Measurements from ENCODE around the gene SDK1. TPM values are rescaled to one million over a fixed set of nuclear protein-coding genes. Genes with fewer than 3 reads are reported as not detected.

SDK1 gene
- total RNA-seq, 2 donors from 2014 or later = 4.8 to 13.2 TPM

DNA sequence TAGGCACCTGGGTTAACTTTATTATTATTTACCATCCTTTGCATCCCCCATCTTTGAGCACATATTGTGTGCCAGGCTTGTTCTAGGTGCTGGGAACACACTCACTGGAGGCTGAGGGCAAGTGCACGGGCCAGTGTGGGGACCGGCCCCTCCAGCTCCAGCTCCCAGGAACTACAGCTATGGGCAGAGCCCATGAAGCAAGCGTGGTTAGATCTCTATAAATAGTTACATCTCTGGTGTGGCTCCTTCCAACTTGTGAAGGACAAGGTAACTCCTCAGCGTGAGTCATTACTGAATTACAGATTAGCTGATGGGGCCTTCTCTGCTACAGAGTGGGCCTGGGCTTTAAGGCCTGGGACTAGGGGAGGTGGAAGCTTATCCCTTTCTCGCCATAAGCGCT is 583.5 kb downstream of the SDK1 start:
- no peak for TF ChIP-seq POLR2A (IDR thresholded peaks at IDR 0.05)
- TF ChIP-seq, protein P1, sequence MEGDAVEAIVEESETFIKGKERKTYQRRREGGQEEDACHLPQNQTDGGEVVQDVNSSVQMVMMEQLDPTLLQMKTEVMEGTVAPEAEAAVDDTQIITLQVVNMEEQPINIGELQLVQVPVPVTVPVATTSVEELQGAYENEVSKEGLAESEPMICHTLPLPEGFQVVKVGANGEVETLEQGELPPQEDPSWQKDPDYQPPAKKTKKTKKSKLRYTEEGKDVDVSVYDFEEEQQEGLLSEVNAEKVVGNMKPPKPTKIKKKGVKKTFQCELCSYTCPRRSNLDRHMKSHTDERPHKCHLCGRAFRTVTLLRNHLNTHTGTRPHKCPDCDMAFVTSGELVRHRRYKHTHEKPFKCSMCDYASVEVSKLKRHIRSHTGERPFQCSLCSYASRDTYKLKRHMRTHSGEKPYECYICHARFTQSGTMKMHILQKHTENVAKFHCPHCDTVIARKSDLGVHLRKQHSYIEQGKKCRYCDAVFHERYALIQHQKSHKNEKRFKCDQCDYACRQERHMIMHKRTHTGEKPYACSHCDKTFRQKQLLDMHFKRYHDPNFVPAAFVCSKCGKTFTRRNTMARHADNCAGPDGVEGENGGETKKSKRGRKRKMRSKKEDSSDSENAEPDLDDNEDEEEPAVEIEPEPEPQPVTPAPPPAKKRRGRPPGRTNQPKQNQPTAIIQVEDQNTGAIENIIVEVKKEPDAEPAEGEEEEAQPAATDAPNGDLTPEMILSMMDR (IDR thresholded peaks at IDR 0.05) = no peak
- TF ChIP-seq POLR2AphosphoS5 (IDR thresholded peaks at IDR 0.05) = no peak
- Histone ChIP-seq H3K27me3 (replicated peaks; ENCODE audit: insufficient read depth) (no peaks in the 10 kb centered on the region), H3K4me3 (no peak overlapping the region), H3K27ac (no peak overlapping the region), H3K4me1 (replicated peaks) (no peaks in the 10 kb centered on the region), H3K36me3 (no peaks in the 10 kb centered on the region), H3K9me3 (no peaks in the 10 kb centered on the region)
- intact Hi-C loops (cut with DNase I) = no loop called here
- 98% methylated on average over 6 of the region's 6 CpGs for WGBS
- no peak for DNase-seq (ENCODE audit: low spot score)

DNA sequence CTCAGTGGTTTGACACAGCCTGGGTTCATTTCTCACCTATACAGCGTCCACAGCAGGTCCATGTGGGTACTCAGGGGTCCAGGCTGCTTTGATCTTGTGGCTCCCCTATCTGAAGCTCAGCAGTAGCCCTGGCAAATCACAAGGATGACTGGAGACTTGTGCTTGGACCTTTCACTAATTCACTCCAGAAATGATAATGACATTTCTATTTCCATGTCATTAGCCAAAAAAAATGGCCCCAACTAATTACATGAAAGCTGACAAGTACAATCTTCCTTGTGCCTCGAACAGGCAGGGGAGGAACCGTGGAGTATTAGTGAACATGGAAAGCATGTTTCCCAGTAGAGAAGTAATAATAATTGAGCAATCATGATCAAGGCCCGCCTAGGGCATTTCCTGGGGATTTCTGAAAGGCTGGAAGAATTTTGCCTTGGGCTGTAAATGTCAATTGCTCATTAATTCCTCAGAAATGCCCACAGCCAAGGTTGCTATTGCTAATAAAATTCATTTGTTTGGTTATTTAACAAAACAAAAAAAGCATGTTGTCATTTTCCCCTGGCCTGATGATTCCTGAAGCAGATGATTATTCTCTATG is 586.1 kb downstream of the SDK1 start:
- WGBS = 79% methylated on average over 4 of the region's 4 CpGs
- no peaks in the 10 kb centered on the region for H3K4me1 ChIP-seq (replicated peaks)
- H3K27me3 ChIP-seq (replicated peaks; ENCODE audit: insufficient read depth) = no peaks in the 10 kb centered on the region
- H3K4me3 ChIP-seq = no peak overlapping the region
- no peaks in the 10 kb centered on the region for H3K9me3 ChIP-seq
- TF ChIP-seq POLR2A (IDR thresholded peaks at IDR 0.05) = no peak
- TF ChIP-seq, protein P1 (IDR thresholded peaks at IDR 0.05) = no peak
- TF ChIP-seq POLR2AphosphoS5 (IDR thresholded peaks at IDR 0.05) = no peak
- intact Hi-C loops (cut with DNase I) = no loop called here
- no peak overlapping the region for H3K27ac ChIP-seq
- no peak for DNase-seq (ENCODE audit: low spot score)
- no peaks in the 10 kb centered on the region for H3K36me3 ChIP-seq

DNA sequence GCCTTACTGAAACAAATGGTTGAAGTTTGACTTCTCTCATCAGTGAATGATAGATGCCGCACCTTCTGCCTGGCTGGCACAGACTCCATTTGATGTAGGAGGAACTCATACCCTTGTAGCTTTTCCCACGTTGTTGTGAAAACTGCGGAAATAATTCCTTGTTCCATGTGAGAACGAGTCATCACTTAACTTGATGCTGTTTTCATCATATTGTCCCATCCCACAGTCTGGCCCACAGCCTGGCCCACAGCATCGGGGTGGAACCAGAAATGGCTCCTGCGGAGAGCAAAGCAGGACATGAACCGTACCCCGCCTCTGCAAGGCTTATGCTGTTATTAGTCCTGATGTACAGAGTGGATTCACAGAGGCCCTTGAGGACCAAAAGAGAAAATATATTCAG is 587.0 kb downstream of the SDK1 start:
- Histone ChIP-seq H3K27ac (no peak overlapping the region), H3K4me1 (replicated peaks) (no peaks in the 10 kb centered on the region), H3K4me3 (no peak overlapping the region), H3K27me3 (replicated peaks; ENCODE audit: insufficient read depth) (no peaks in the 10 kb centered on the region), H3K36me3 (no peaks in the 10 kb centered on the region), H3K9me3 (no peaks in the 10 kb centered on the region)
- intact Hi-C loops (cut with DNase I) = no loop called here
- DNase-seq (ENCODE audit: low spot score) = no peak
- no peak for TF ChIP-seq POLR2AphosphoS5 (IDR thresholded peaks at IDR 0.05)
- TF ChIP-seq POLR2A (IDR thresholded peaks at IDR 0.05) = no peak
- TF ChIP-seq, protein P1 (IDR thresholded peaks at IDR 0.05) = no peak
- WGBS = 86% methylated on average over 8 of the region's 8 CpGs

DNA sequence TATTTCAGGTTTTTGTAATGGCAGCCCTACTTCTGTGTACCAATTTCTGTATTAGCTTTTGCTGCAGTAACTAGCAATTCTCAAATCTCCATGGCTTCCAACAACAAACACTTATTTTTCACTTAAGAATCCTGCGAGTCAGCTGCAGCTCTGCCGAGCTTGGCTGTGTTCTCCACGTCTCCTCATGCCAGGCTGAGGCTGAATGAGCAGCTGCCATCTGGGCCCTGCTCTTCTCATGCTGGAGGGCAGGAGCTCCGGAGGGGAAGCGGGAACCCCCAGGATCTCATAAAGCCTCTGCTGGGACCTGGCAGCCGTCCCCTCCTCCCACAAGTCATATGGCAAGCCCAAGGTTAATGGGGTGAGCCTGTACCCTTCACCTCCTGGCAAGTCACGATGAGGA is 591.1 kb downstream of the SDK1 start:
- intact Hi-C loops (cut with DNase I) = no loop called here
- H3K9me3 ChIP-seq = no peaks in the 10 kb centered on the region
- no peaks in the 10 kb centered on the region for H3K4me1 ChIP-seq (replicated peaks)
- no peak overlapping the region for H3K4me3 ChIP-seq
- TF ChIP-seq, protein P1 (IDR thresholded peaks at IDR 0.05) = no peak
- TF ChIP-seq POLR2AphosphoS5 (IDR thresholded peaks at IDR 0.05) (no peak), POLR2A (IDR thresholded peaks at IDR 0.05) (no peak)
- no peak for DNase-seq (ENCODE audit: low spot score)
- H3K27ac ChIP-seq = no peak overlapping the region
- no peaks in the 10 kb centered on the region for H3K27me3 ChIP-seq (replicated peaks; ENCODE audit: insufficient read depth)
- WGBS = 92% methylated on average over 7 of the region's 7 CpGs
- no peaks in the 10 kb centered on the region for H3K36me3 ChIP-seq

DNA sequence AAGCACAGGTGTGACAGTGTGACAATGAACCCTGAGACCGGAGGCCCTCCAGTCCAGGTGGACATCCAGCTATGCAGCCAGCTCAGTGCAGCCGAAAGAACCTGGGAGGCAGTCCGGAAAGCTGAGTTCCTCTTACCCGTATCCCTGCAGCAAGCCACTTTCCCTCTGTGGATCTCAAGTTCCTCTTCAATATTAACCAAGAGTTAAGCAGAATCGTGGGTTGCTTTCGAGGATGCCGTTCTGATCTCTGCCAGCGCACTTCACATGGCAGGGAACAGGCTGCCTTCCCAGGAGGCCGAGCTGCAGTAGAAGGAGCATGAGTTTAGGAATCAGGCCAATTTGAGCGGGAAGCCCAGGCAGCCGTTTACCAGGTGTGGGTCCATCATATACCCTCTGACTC is 591.6 kb downstream of the SDK1 start:
- no peaks in the 10 kb centered on the region for H3K36me3 ChIP-seq
- WGBS = 85% methylated on average over 11 of the region's 11 CpGs
- DNase-seq (ENCODE audit: low spot score) = no peak
- H3K27me3 ChIP-seq (replicated peaks; ENCODE audit: insufficient read depth) = no peaks in the 10 kb centered on the region
- no peak for TF ChIP-seq POLR2AphosphoS5 (IDR thresholded peaks at IDR 0.05)
- TF ChIP-seq, protein P1 (IDR thresholded peaks at IDR 0.05) = no peak
- TF ChIP-seq POLR2A (IDR thresholded peaks at IDR 0.05) = no peak
- no peak overlapping the region for H3K4me3 ChIP-seq
- no peaks in the 10 kb centered on the region for H3K9me3 ChIP-seq
- no peaks in the 10 kb centered on the region for H3K4me1 ChIP-seq (replicated peaks)
- intact Hi-C loops (cut with DNase I) = no loop called here
- H3K27ac ChIP-seq = no peak overlapping the region
